HepG2 (cell line): ENCODE results near the gene FNDC8. TPM values are rescaled to one million over a fixed set of nuclear protein-coding genes. Genes with fewer than 3 reads are reported as not detected.

Experiments
- AKNA ChIP-seq: sonication (generic); formaldehyde crosslinking; IDR thresholded peaks from 2 replicates; pipeline ENCODE4 v1.4.0; 2020; ENCODE audit warnings: missing genetic modification reagents, borderline replicate concordance
- BHLHE40 ChIP-seq: IDR thresholded peaks from 2 replicates; pipeline ENCODE4 v1.6.1; 2011; ENCODE audit warnings: low read length, improper control_type of control experiment
- FOXP4 ChIP-seq: sonication (generic); formaldehyde crosslinking; IDR thresholded peaks from 2 replicates; pipeline ENCODE4 v1.4.0; 2020; ENCODE audit warnings: missing genetic modification reagents
- IKZF1 ChIP-seq: fragments of 450-650 bp; IDR thresholded peaks from 2 replicates; pipeline ENCODE4 v1.7.1; 2016
- KLF16 ChIP-seq, 2 experiments: sonication (generic) in 1 of 2; formaldehyde crosslinking in 1 of 2; IDR thresholded peaks; 2 replicates each; pipeline versions ENCODE4 v1.6.1 to v1.8.0; 2016 to 2023; ENCODE audit warnings: missing genetic modification reagents in 2 of 2, missing compliant biosample characterization in 1 of 2
- SNAPC5 ChIP-seq: sonication (generic); formaldehyde crosslinking; IDR thresholded peaks from 2 replicates; pipeline ENCODE4 v1.8.1; 2023; ENCODE audit warnings: mild to moderate bottlenecking, missing genetic modification reagents, borderline replicate concordance
- TCF7 ChIP-seq: sonication (generic); IDR thresholded peaks from 2 replicates; pipeline ENCODE4 v1.6.1; 2016; ENCODE audit warnings: antibody characterized with exemption, low read depth
- ZNF224 ChIP-seq: sonication (generic); formaldehyde crosslinking; IDR thresholded peaks from 2 replicates; pipeline ENCODE4 v1.5.0; 2020; ENCODE audit warnings: mild to moderate bottlenecking, missing genetic modification reagents
- ZNF230 ChIP-seq: sonication (generic); formaldehyde crosslinking; IDR thresholded peaks from 2 replicates; pipeline ENCODE4 v1.4.0; 2020; ENCODE audit warnings: mild to moderate bottlenecking, missing genetic modification reagents
- ZNF282 ChIP-seq: fragments of 450-650 bp; IDR thresholded peaks from 2 replicates; pipeline ENCODE4 v1.6.1; 2018; ENCODE audit not compliant: partially characterized antibody
- ZNF350 ChIP-seq: sonication (generic); formaldehyde crosslinking; IDR thresholded peaks from 2 replicates; pipeline ENCODE4 v1.4.0; 2020; ENCODE audit warnings: mild to moderate bottlenecking, low read depth, missing genetic modification reagents, borderline replicate concordance
- ZNF589 ChIP-seq: sonication (generic); formaldehyde crosslinking; conservative IDR thresholded peaks from 2 replicates; pipeline ENCODE4 v1.8.0; 2022; ENCODE audit warnings: mild to moderate bottlenecking, moderate library complexity, missing genetic modification reagents
- ZNF646 ChIP-seq: sonication (generic); formaldehyde crosslinking; IDR thresholded peaks from 2 replicates; pipeline ENCODE4 v1.9.0; 2021; ENCODE audit warnings: mild to moderate bottlenecking, missing genetic modification reagents
- ZNF703 ChIP-seq: sonication (generic); formaldehyde crosslinking; IDR thresholded peaks from 2 replicates; pipeline ENCODE4 v1.5.1; 2020; ENCODE audit warnings: missing genetic modification reagents, mild to moderate bottlenecking, moderate library complexity, borderline replicate concordance
- ZNF83 ChIP-seq: sonication (generic); formaldehyde crosslinking; IDR thresholded peaks from 2 replicates; pipeline ENCODE4 v1.4.0; 2020; ENCODE audit warnings: missing genetic modification reagents, mild to moderate bottlenecking, borderline replicate concordance
- polyA plus RNA-seq, 8 experiments: library from polyadenylated mRNA; depleted of rRNA in 3 of 8; stranded (reverse) in 7 of 8; unstranded in 1 of 8; fragments of >200 nt; fragmentation: Illumina TruSeq in 4 of 8; extraction: Trizol in 4 of 8; gene quantifications; 2 replicates each; pipeline versions ENCODE4 v1.2.1 to v1.2.3, GENCODE V29; 2011 to 2016; ENCODE audit warnings: low read depth in 4 of 8, missing spikeins in 1 of 8, mixed read lengths in 1 of 8; ENCODE audit not compliant: insufficient read depth in 1 of 8
- total RNA-seq, 5 experiments: library from RNA; depleted of rRNA; stranded (reverse); fragments of >200 nt; fragmentation: Illumina TruSeq; extraction: Trizol; gene quantifications; 2 replicates each; pipeline ENCODE4 v1.2.3, GENCODE V29; 2016; ENCODE audit warnings: low read depth in 1 of 5

FNDC8 gene
- total and polyA plus RNA-seq, 2 of the 13 experiments (the other 11 are each of a cell fraction or from before 2014, with no cell fraction given), result not detected

- no peak for TF ChIP-seq AKNA (CRISPR knock-in tag)
- TF ChIP-seq ZNF83, result no peak
- no peak for TF ChIP-seq ZNF350 (CRISPR knock-in tag)
- no peak for TF ChIP-seq ZNF646 (CRISPR knock-in tag)
- no peak for TF ChIP-seq ZNF282
- TF ChIP-seq FOXP4 (CRISPR knock-in tag), result no peak
- no peak for TF ChIP-seq BHLHE40
- TF ChIP-seq ZNF703 (CRISPR knock-in tag), result no peak
- TF ChIP-seq IKZF1, result no peak
- TF ChIP-seq ZNF589, result no peak
- no peak for TF ChIP-seq ZNF224 (CRISPR knock-in tag)
- TF ChIP-seq KLF16 (CRISPR knock-in tag; IDR thresholded peaks at IDR 0.05), result no peak
- no peak for TF ChIP-seq TCF7
- TF ChIP-seq ZNF230, result no peak
- no peak for TF ChIP-seq SNAPC5 (CRISPR knock-in tag)
- TF ChIP-seq, all 625 proteins: peak for 0
These were observed 38.5 kb downstream of the FNDC8 start (continued) for GRCh38 chr17:35159940-35160339.
